HepG2 (cell line): Measurements from ENCODE around the gene HDGF. TPM values are rescaled to one million over a fixed set of nuclear protein-coding genes. Genes with fewer than 3 reads are reported as not detected.

Source experiments
- ERF ChIP-seq: IDR thresholded peaks from 2 replicates; pipeline ENCODE4 v1.6.1; 2018; ENCODE audit warnings: missing biosample characterization, missing genetic modification reagents
- TBX3 ChIP-seq: fragments of 450-650 bp; IDR thresholded peaks from 2 replicates; pipeline ENCODE4 v1.6.1; 2017; ENCODE audit warnings: antibody characterized with exemption, mild to moderate bottlenecking, inconsistent platforms, borderline replicate concordance
- polyA plus RNA-seq, 8 experiments: library from polyadenylated mRNA; depleted of rRNA in 3 of 8; stranded (reverse) in 7 of 8; unstranded in 1 of 8; fragments of >200 nt; fragmentation: Illumina TruSeq in 4 of 8; extraction: Trizol in 4 of 8; gene quantifications; 2 replicates each; pipeline versions ENCODE4 v1.2.1 to v1.2.3, GENCODE V29; 2011 to 2016; ENCODE audit warnings: low read depth in 4 of 8, missing spikeins in 1 of 8, mixed read lengths in 1 of 8; ENCODE audit not compliant: insufficient read depth in 1 of 8
- total RNA-seq, 5 experiments: library from RNA; depleted of rRNA; stranded (reverse); fragments of >200 nt; fragmentation: Illumina TruSeq; extraction: Trizol; gene quantifications; 2 replicates each; pipeline ENCODE4 v1.2.3, GENCODE V29; 2016; ENCODE audit warnings: low read depth in 1 of 5
- TF ChIP-seq, protein P1 (sequence below): sonication (generic); formaldehyde crosslinking; IDR thresholded peaks from 2 replicates; pipeline ENCODE4 v1.5.1; 2020; ENCODE audit warnings: missing genetic modification reagents, mild to moderate bottlenecking, borderline replicate concordance
- TF ChIP-seq, protein P2 (sequence below): sonication (generic); formaldehyde crosslinking; IDR thresholded peaks from 2 replicates; pipeline ENCODE4 v1.4.0; 2020; ENCODE audit warnings: missing genetic modification reagents
- TF ChIP-seq, protein P3 (sequence below): sonication (generic); formaldehyde crosslinking; IDR thresholded peaks from 2 replicates; pipeline ENCODE4 v1.4.0; 2020; ENCODE audit warnings: missing genetic modification reagents

HDGF gene
- total and polyA plus RNA-seq, 2 of the 13 experiments (the other 11 are each of a cell fraction or from before 2014, with no cell fraction given): 156 to 196 TPM

DNA sequence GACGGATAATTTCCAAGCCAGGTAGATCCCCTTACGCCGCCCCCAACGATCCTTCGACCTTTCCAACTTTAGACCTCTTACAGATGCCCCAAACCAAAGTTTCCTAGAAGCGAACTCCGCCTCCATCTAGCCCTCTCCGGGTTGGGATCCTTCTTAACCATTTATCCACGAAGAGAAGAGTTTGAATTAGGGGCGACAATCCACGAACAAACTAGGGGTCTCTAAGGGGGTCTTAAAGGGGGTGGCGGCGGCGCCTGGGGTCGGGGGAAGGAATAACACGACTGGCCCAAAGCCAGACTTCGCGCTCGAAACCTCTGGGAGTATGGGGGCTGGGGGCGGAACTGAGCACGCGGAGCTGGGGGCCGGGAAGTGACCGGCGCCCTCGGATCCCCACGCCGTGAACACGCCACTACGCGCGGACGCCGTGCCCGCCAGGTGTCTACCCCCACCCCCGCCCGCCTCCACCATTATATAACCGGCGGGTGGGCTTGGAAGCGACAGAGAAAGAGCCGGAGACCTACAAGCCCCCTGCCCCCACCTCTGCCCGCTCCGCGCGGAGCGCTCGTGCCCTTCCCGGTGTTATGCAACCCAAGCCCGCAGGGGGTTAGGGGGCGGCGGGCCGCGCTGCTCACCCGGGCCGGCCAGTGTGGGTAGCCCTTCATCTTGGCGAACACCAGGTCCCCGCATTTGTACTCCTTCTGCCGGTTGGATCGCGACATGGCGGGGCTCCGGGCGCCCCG, 594 bp downstream of the HDGF start (continued):
- TF ChIP-seq ERF (CRISPR knock-in tag) (no peak; the same call in 1 of the 2 replicates), TBX3 (no peak)
- TF ChIP-seq, protein P1, sequence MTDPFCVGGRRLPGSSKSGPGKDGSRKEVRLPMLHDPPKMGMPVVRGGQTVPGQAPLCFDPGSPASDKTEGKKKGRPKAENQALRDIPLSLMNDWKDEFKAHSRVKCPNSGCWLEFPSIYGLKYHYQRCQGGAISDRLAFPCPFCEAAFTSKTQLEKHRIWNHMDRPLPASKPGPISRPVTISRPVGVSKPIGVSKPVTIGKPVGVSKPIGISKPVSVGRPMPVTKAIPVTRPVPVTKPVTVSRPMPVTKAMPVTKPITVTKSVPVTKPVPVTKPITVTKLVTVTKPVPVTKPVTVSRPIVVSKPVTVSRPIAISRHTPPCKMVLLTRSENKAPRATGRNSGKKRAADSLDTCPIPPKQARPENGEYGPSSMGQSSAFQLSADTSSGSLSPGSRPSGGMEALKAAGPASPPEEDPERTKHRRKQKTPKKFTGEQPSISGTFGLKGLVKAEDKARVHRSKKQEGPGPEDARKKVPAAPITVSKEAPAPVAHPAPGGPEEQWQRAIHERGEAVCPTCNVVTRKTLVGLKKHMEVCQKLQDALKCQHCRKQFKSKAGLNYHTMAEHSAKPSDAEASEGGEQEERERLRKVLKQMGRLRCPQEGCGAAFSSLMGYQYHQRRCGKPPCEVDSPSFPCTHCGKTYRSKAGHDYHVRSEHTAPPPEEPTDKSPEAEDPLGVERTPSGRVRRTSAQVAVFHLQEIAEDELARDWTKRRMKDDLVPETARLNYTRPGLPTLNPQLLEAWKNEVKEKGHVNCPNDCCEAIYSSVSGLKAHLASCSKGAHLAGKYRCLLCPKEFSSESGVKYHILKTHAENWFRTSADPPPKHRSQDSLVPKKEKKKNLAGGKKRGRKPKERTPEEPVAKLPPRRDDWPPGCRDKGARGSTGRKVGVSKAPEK (CRISPR knock-in tag): no peak
- TF ChIP-seq, protein P2, sequence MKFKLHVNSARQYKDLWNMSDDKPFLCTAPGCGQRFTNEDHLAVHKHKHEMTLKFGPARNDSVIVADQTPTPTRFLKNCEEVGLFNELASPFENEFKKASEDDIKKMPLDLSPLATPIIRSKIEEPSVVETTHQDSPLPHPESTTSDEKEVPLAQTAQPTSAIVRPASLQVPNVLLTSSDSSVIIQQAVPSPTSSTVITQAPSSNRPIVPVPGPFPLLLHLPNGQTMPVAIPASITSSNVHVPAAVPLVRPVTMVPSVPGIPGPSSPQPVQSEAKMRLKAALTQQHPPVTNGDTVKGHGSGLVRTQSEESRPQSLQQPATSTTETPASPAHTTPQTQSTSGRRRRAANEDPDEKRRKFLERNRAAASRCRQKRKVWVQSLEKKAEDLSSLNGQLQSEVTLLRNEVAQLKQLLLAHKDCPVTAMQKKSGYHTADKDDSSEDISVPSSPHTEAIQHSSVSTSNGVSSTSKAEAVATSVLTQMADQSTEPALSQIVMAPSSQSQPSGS (CRISPR knock-in tag): no peak
- TF ChIP-seq, protein P3, sequence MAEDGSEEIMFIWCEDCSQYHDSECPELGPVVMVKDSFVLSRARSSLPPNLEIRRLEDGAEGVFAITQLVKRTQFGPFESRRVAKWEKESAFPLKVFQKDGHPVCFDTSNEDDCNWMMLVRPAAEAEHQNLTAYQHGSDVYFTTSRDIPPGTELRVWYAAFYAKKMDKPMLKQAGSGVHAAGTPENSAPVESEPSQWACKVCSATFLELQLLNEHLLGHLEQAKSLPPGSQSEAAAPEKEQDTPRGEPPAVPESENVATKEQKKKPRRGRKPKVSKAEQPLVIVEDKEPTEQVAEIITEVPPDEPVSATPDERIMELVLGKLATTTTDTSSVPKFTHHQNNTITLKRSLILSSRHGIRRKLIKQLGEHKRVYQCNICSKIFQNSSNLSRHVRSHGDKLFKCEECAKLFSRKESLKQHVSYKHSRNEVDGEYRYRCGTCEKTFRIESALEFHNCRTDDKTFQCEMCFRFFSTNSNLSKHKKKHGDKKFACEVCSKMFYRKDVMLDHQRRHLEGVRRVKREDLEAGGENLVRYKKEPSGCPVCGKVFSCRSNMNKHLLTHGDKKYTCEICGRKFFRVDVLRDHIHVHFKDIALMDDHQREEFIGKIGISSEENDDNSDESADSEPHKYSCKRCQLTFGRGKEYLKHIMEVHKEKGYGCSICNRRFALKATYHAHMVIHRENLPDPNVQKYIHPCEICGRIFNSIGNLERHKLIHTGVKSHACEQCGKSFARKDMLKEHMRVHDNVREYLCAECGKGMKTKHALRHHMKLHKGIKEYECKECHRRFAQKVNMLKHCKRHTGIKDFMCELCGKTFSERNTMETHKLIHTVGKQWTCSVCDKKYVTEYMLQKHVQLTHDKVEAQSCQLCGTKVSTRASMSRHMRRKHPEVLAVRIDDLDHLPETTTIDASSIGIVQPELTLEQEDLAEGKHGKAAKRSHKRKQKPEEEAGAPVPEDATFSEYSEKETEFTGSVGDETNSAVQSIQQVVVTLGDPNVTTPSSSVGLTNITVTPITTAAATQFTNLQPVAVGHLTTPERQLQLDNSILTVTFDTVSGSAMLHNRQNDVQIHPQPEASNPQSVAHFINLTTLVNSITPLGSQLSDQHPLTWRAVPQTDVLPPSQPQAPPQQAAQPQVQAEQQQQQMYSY (CRISPR knock-in tag): no peak
